SK-N-SH treated with all-trans-retinoic acid at 6 μM for 48 hours (cell line): ENCODE data around the gene XPNPEP2.

Experiments
- ATAC-seq: fragments of 200-7000 bp; cut with Tn5 transposase; 3 replicates; pipeline ENCODE4 v1.9.1; 2020; ENCODE audit warnings: mild to moderate bottlenecking, moderate library complexity
- ARNTL ChIP-seq: fragments of 450-650 bp; formaldehyde crosslinking; IDR thresholded peaks from 2 replicates; pipeline ENCODE4 v1.5.0; 2020; ENCODE audit warnings: low read depth, mild to moderate bottlenecking, moderate library complexity, borderline replicate concordance
- BACH2 ChIP-seq: fragments of 250-450 bp; sonication (Bioruptor Pico); IDR thresholded peaks from 2 replicates; pipeline ENCODE4 v1.9.0; 2021; ENCODE audit warnings: mild to moderate bottlenecking, borderline replicate concordance
- CSDC2 ChIP-seq: fragments of 250-450 bp; sonication (Bioruptor Pico); IDR thresholded peaks from 2 replicates; pipeline ENCODE4 v1.5.0; 2020; ENCODE audit warnings: mild to moderate bottlenecking, moderate library complexity
- GLIS3 ChIP-seq: fragments of 250-450 bp; sonication (Bioruptor Pico); IDR thresholded peaks from 2 replicates; pipeline ENCODE4 v1.5.0; 2020; ENCODE audit warnings: mild to moderate bottlenecking, moderate library complexity
- ISL1 ChIP-seq: fragments of 250-450 bp; sonication (Bioruptor Pico); IDR thresholded peaks from 2 replicates; pipeline ENCODE4 v2.1.2; 2022; ENCODE audit warnings: mild to moderate bottlenecking, moderate library complexity
- OSR1 ChIP-seq: fragments of 250-450 bp; sonication (Bioruptor Pico); IDR thresholded peaks from 2 replicates; pipeline ENCODE4 v1.8.0; 2022; ENCODE audit warnings: moderate library complexity, mild to moderate bottlenecking, inconsistent platforms
- PPARA ChIP-seq: fragments of 250-450 bp; sonication (Bioruptor Pico); IDR thresholded peaks from 2 replicates; pipeline ENCODE4 v1.5.0; 2020; ENCODE audit warnings: mild to moderate bottlenecking, borderline replicate concordance
- RARB ChIP-seq: fragments of 250-450 bp; sonication (Bioruptor Pico); IDR thresholded peaks from 2 replicates; pipeline ENCODE4 v1.8.0; 2021; ENCODE audit warnings: mild to moderate bottlenecking, moderate library complexity
- SNAI2 ChIP-seq: fragments of 250-450 bp; sonication (Bioruptor Pico); IDR thresholded peaks from 2 replicates; pipeline ENCODE4 v1.5.0; 2020; ENCODE audit warnings: mild to moderate bottlenecking, moderate library complexity
- TCF4 ChIP-seq: fragments of 250-450 bp; sonication (Bioruptor Pico); IDR thresholded peaks from 2 replicates; pipeline ENCODE4 v1.8.0; 2021; ENCODE audit warnings: mild to moderate bottlenecking, moderate library complexity, borderline replicate concordance
- TOX ChIP-seq: fragments of 250-450 bp; sonication (Bioruptor Pico); IDR thresholded peaks from 2 replicates; pipeline ENCODE4 v1.8.0; 2021; ENCODE audit warnings: mild to moderate bottlenecking, moderate library complexity, borderline replicate concordance
- ZNF8 ChIP-seq: fragments of 450-650 bp; formaldehyde crosslinking; IDR thresholded peaks from 2 replicates; pipeline ENCODE4 v1.5.0; 2020; ENCODE audit warnings: mild to moderate bottlenecking, moderate library complexity
- TF ChIP-seq, protein P1 (sequence below): fragments of 250-450 bp; sonication (Bioruptor Pico); IDR thresholded peaks from 2 replicates; pipeline ENCODE4 v1.8.0; 2020; ENCODE audit warnings: mild to moderate bottlenecking, moderate library complexity, borderline replicate concordance
- TF ChIP-seq, protein P2 (sequence below): fragments of 250-450 bp; sonication (Bioruptor Pico); IDR thresholded peaks from 2 replicates; pipeline ENCODE4 v1.5.1; 2020; ENCODE audit warnings: low read depth, mild to moderate bottlenecking, moderate library complexity

XPNPEP2 gene

DNA sequence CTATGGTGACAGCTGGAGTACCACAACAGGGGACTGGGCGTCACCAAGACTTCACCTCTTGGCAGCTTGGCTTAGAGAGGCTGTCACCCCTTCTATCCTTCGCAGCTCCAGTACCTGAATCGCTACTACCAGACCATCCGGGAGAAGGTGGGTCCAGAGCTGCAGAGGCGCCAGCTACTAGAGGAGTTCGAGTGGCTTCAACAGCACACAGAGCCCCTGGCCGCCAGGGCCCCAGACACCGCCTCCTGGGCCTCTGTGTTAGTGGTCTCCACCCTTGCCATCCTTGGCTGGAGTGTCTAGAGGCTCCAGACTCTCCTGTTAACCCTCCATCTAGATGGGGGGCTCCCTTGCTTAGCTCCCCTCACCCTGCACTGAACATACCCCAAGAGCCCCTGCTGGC is 29.4 kb downstream of the XPNPEP2 start:
- ATAC-seq = no peak
- no peak for TF ChIP-seq PPARA (CRISPR knock-in tag)

DNA sequence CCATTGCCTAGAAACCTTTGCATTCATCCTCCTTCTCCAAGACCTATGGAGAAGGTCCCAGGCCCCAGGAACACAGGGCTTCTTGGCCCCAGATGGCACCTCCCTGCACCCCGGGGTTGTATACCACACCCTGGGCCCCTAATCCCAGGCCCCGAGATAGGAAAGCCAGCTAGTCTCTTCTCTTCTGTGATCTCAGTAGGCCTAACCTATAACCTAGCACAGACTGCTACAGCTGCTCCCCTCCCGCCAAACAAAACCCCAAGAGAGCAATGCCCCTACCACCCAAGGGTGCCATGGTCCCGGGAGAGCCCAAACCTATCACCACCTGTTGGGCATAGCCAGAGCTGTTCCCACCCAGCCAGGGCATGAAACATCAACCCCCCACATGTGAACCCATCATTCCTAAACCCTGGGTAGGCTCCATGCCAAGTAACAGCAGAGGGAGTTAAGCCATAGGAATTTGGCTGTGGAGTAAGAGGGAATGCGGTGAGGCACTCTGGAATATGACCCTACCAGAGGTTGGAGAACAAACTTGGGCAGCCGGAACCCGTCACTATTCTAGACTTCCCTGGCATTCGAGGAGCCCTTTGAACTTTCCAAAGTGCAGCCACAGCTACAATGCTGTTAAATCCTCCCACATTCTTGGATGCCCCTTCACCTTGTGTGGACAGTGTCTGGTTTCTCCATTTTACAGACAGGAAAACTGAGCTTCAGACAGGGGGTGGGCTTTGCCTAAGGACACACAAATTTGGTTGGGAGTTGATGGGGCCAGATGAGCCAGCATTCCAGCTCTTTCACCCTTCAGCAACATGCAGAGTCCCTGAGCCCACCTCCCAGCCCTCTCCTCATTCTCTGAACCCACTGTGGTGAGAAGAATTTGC is 30.0 kb downstream of the XPNPEP2 start:
- TF ChIP-seq BACH2 (CRISPR knock-in tag) (no peak), ISL1 (CRISPR knock-in tag) (no peak), GLIS3 (CRISPR knock-in tag) (no peak), RARB (CRISPR knock-in tag) (no peak)
- TF ChIP-seq, all 23 proteins: peak for 0
- ATAC-seq = no peak

DNA sequence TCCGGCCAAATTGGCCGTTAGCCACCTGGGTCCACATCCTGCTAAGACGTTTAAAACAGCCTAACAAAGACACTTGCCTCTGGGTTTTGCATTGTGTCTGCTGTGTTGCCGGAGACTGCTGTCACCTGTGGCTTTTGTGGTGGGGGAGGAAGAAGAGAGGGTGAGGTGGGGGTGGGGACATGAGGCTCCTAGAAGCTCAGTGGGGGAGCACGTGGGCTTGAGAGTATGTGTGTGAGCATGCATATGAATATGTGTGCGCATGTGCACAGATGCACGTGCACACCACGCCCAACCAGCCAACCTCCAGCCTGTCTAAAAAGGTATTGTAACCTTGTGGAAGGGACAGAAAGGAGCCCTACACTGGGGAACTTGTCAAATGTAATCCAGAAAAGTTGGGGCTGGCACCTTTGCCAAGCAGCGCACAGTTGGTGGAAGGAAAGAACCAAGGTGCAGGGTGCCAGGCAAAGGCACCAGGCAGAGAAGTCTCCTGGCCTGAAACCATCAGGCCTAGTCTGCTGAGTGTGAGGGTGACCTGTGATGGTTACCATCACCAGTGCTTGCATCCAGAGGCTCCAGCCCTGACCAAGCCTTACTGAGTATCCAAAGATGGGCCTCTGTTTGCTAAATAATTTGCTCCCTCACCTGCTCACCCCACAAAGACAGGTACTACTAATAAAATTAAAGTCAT is 30.8 kb downstream of the XPNPEP2 start:
- ATAC-seq = no peak
- TF ChIP-seq, protein P1, sequence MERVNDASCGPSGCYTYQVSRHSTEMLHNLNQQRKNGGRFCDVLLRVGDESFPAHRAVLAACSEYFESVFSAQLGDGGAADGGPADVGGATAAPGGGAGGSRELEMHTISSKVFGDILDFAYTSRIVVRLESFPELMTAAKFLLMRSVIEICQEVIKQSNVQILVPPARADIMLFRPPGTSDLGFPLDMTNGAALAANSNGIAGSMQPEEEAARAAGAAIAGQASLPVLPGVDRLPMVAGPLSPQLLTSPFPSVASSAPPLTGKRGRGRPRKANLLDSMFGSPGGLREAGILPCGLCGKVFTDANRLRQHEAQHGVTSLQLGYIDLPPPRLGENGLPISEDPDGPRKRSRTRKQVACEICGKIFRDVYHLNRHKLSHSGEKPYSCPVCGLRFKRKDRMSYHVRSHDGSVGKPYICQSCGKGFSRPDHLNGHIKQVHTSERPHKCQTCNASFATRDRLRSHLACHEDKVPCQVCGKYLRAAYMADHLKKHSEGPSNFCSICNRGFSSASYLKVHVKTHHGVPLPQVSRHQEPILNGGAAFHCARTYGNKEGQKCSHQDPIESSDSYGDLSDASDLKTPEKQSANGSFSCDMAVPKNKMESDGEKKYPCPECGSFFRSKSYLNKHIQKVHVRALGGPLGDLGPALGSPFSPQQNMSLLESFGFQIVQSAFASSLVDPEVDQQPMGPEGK (CRISPR knock-in tag) = no peak
- TF ChIP-seq, all 23 proteins: peak for 0

DNA sequence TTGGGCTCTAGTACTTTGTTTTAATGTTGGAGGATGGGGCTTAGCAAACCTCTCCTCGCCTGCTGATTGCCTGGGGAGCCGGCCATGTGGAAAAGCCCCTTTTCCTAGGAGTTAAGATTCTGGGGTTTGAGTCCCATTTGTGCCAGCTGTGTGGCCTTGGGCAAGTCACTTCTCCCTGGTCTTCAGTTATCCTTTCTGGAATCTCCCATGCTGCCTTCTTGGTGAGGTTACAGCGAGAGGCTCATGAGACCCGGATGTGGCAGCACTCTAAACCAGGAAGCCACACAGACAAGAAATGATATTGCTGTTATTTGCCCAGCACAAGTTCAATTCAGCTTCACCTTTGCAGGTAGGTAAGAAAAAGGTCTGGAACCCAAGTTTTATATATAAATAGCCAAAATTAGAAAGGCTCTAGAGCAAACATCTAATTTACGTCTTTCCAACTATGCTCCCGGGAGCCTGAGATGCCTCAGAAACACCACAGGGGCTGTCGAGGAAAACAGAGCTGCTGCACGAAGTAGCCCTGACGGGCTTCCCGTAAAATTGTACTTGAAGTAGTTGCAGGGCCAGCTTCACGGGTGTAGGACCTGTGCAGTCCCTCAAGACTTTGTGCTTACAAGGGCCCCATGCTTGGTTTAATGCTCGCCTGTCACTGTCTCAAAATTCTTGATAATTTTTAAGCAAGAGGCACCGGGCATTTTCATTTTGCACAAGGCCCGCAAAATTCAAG is 32.7 kb downstream of the XPNPEP2 start:
- no peak for ATAC-seq
- TF ChIP-seq TCF4 = no peak

DNA sequence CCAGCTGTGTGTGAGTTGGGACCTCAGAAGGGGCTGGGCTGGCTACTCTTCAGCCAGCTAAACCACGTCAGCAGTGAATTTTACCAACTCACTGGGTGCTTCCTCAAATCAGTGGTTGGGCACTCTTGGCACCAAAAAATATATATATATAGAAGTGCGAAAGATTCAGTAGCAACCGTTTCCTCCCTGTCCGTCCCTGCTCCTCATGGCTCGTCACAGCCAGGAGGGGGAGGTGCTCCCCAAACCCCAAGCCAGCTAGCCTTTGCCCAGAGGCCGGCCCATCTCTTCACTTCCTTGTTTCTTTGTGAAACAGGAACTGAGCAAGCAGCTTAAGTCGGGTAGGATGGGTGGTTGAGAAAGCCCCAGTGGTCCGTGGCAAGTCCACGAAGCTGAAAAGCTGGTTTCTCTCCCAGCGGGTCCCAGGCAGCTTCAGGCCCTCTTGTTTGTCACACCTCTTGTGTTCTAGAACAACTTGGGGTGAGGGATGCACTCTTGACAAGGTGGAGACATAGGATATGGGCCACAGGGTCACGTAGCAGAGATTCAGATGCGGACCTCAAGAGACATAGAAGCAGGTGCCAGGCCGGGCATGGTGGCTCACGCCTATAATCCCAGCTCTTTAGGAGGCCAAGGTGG is 34.1 kb downstream of the XPNPEP2 start:
- ATAC-seq = no peak
- TF ChIP-seq ZNF8 = no peak
- TF ChIP-seq ISL1 (CRISPR knock-in tag) = no peak
- TF ChIP-seq GLIS3 (CRISPR knock-in tag) = no peak
- TF ChIP-seq, protein P2, sequence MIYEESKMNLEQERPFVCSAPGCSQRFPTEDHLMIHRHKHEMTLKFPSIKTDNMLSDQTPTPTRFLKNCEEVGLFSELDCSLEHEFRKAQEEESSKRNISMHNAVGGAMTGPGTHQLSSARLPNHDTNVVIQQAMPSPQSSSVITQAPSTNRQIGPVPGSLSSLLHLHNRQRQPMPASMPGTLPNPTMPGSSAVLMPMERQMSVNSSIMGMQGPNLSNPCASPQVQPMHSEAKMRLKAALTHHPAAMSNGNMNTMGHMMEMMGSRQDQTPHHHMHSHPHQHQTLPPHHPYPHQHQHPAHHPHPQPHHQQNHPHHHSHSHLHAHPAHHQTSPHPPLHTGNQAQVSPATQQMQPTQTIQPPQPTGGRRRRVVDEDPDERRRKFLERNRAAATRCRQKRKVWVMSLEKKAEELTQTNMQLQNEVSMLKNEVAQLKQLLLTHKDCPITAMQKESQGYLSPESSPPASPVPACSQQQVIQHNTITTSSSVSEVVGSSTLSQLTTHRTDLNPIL (CRISPR knock-in tag) = no peak
- no peak for TF ChIP-seq BACH2 (CRISPR knock-in tag)
- TF ChIP-seq TOX (CRISPR knock-in tag) = no peak
- TF ChIP-seq, protein P1 (CRISPR knock-in tag) = no peak
- TF ChIP-seq OSR1 (CRISPR knock-in tag) = no peak
- TF ChIP-seq PPARA (CRISPR knock-in tag) = no peak
- no peak for TF ChIP-seq SNAI2 (CRISPR knock-in tag)
- no peak for TF ChIP-seq TCF4
- TF ChIP-seq, all 23 proteins: peak for 0

DNA sequence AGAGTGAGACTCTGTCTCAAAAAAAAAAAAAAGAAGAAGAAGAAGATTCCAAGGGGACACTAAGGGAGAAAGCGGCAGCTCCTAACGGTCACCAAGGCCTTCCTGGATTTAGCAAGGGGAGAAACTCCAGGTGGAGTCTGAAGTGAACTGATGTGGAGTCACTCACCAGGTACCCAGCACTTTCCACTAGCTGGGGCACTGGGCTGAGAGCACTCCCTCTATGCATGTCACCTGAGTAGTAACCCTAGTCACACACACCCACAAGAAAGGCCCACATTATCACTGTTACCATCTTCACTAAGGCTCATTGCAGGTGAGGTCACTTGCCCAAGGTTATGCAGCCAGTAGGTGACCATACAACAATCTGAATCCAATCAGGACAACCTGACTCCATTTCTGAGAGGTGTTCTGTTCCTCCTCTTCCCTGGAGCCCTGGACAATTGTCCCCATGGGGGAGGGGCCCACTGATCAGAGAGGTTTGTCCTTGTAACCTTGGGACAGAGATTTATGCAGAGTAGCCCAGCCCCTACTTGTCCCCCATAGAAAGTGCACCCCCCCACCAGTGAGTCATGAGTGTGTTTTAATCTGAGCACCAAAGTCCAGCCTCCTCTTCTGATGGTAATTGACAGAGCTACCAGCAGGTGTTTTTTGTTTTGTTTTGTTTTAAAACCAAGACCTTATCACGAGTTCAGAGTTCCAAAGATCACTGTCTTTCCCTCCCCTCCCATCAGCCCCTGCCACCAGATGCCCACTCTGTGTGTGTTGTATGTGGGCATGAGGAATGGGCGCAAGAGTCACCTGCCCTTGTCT is 35.1 kb downstream of the XPNPEP2 start:
- no peak for ATAC-seq
- TF ChIP-seq, protein P2 (CRISPR knock-in tag) = no peak
- TF ChIP-seq CSDC2 (no peak), ARNTL (CRISPR knock-in tag) (no peak), ISL1 (CRISPR knock-in tag) (no peak), PPARA (CRISPR knock-in tag) (no peak)
- TF ChIP-seq, protein P1 (CRISPR knock-in tag) = no peak
